MCF 10A (cell line): ENCODE data around the gene ALDH1A1. TPM values are rescaled to one million over a fixed set of nuclear protein-coding genes. Genes with fewer than 3 reads are reported as not detected.

Source experiments
- BruUV-seq: library from RNA; stranded (reverse); fragments of 400-500 nt; replicated peaks from 2 replicates; lab custom pipeline; 2021; lab: Mats Ljungman, UMichigan
- CTCF ChIA-PET: fragments of 300-600 bp; sonication (Branson Sonifier 250); formaldehyde crosslinking; extraction: SDS; loops from one replicate; lab custom pipeline; 2021; ENCODE audit warnings: antibody characterized with exemption, inconsistent platforms; lab: Yijun Ruan, JAX
- POLR2A ChIA-PET: fragments of 300-600, 350-650 bp; sonication (Branson Sonifier 250); formaldehyde crosslinking; extraction: SDS; loops from one replicate; lab custom pipeline; 2020; ENCODE audit warnings: antibody characterized with exemption, inconsistent platforms; lab: Yijun Ruan, JAX
- DNase-seq: peaks from one replicate; pipeline ENCODE4 v3.0.0-alpha.2; 2018; ENCODE audit not compliant: unreplicated experiment
- H3K27ac Mint-ChIP-seq: one replicate; pipeline ENCODE4 v1.8.0; 2022; ENCODE audit warnings: mild to moderate bottlenecking, low read depth, mixed read lengths; ENCODE audit not compliant: unreplicated experiment
- H3K27me3 Mint-ChIP-seq: one replicate; pipeline ENCODE4 v1.8.0; 2022; ENCODE audit warnings: mixed read lengths; ENCODE audit not compliant: insufficient read depth, unreplicated experiment
- H3K36me3 Mint-ChIP-seq: one replicate; pipeline ENCODE4 v1.8.0; 2022; ENCODE audit warnings: mild to moderate bottlenecking, moderate library complexity, mixed read lengths; ENCODE audit not compliant: insufficient read depth, unreplicated experiment
- H3K4me1 Mint-ChIP-seq: one replicate; pipeline ENCODE4 v1.8.0; 2022; ENCODE audit warnings: mixed read lengths; ENCODE audit not compliant: insufficient read depth, unreplicated experiment
- H3K4me3 Mint-ChIP-seq: one replicate; pipeline ENCODE4 v1.8.0; 2022; ENCODE audit warnings: mild to moderate bottlenecking, moderate library complexity, mixed read lengths; ENCODE audit not compliant: unreplicated experiment
- H3K9me3 Mint-ChIP-seq: one replicate; pipeline ENCODE4 v1.8.0; 2022; ENCODE audit warnings: mixed read lengths; ENCODE audit not compliant: unreplicated experiment
- CTCF ChIP-seq: fragments of 200-600 bp; IDR thresholded peaks from one replicate; pipeline ENCODE4 v1.8.0; 2022; ENCODE audit warnings: antibody characterized with exemption, mild to moderate bottlenecking; ENCODE audit not compliant: unreplicated experiment
- intact Hi-C: fragments of 100-400 bp; cut with micrococcal nuclease; formaldehyde crosslinking; loops from 2 replicates; pipeline ENCODE4 v1.14.1; 2022
- total RNA-seq: library from RNA; stranded (reverse); gene quantifications from 2 replicates; pipeline ENCODE4 v1.2.3, GENCODE V29; 2022

Gene ALDH1A1
- total RNA-seq, 1 experiment from 2014 or later: not detected

- intact Hi-C loops: no loop called here
- no peak for TF ChIP-seq CTCF
- Mint-ChIP-seq H3K4me1 (peaks cover 10% of the 10 kb centered on the region), H3K36me3 (no peaks in the 10 kb centered on the region), H3K27me3 (no peaks in the 10 kb centered on the region), H3K9me3 (no peaks in the 10 kb centered on the region), H3K27ac (no peak overlapping the region), H3K4me3 (no peak overlapping the region)
- BruUV-seq: no TSS peak
- POLR2A ChIA-PET: no interaction called here
- DNase-seq: no peak
- CTCF ChIA-PET: interaction anchor here (1.5 to 2.3 kb wide), 2 partner anchors 12 to 139 kb away, joined by 3 to 10 read pairs; no protein-coding TSS in a partner anchor
Observed at GRCh38 chr9:72883875-72884274, 69.0 kb downstream of the ALDH1A1 start.

GRCh38 chr9:72882117-72882775 is 70.6 kb downstream of the ALDH1A1 start:
- DNase-seq: no peak
- H3K4me3 Mint-ChIP-seq: no peak overlapping the region
- H3K27me3 Mint-ChIP-seq: no peaks in the 10 kb centered on the region
- H3K27ac Mint-ChIP-seq: no peak overlapping the region
- no TSS peak for BruUV-seq
- POLR2A ChIA-PET: no interaction called here
- H3K36me3 Mint-ChIP-seq: no peaks in the 10 kb centered on the region
- TF ChIP-seq CTCF: no peak
- peaks cover 10% of the 10 kb centered on the region for H3K4me1 Mint-ChIP-seq
- peaks cover 6% of the 10 kb centered on the region for H3K9me3 Mint-ChIP-seq
- intact Hi-C loops: no loop called here
- CTCF ChIA-PET: interaction anchor here (0.6 to 3.1 kb wide), 4 partner anchors 11 to 1027 kb away, joined by 3 to 11 read pairs (median 6); no protein-coding TSS in a partner anchor

GRCh38 chr9:72880821-72881220 is 72.0 kb downstream of the ALDH1A1 start:
- ChIA-PET CTCF (interaction anchor here (0.6 to 3.1 kb wide), 4 partner anchors 9 to 386 kb away, joined by 3 to 11 read pairs (median 4); no protein-coding TSS in a partner anchor), POLR2A (no interaction called here)
- no peak overlapping the region for H3K4me3 Mint-ChIP-seq
- H3K4me1 Mint-ChIP-seq: peaks cover 10% of the 10 kb centered on the region
- no peak for TF ChIP-seq CTCF
- no peaks in the 10 kb centered on the region for H3K27me3 Mint-ChIP-seq
- DNase-seq: no peak
- intact Hi-C loops: no loop called here
- no peaks in the 10 kb centered on the region for H3K36me3 Mint-ChIP-seq
- H3K27ac Mint-ChIP-seq: no peak overlapping the region
- BruUV-seq: no TSS peak
- peaks cover 6% of the 10 kb centered on the region for H3K9me3 Mint-ChIP-seq

- ChIA-PET CTCF (interaction anchor here (0.5 to 0.8 kb wide), 4 partner anchors 19 to 1274 kb away, joined by 3 to 4 read pairs (median 3); no protein-coding TSS in a partner anchor), POLR2A (no interaction called here)
- no peaks in the 10 kb centered on the region for H3K36me3 Mint-ChIP-seq
- no peak for TF ChIP-seq CTCF
- H3K4me1 Mint-ChIP-seq: no peaks in the 10 kb centered on the region
- H3K27me3 Mint-ChIP-seq: no peaks in the 10 kb centered on the region
- no peak for DNase-seq
- no TSS peak for BruUV-seq
- intact Hi-C loops: no loop called here
- H3K9me3 Mint-ChIP-seq: peaks cover 6% of the 10 kb centered on the region
- no peak overlapping the region for H3K27ac Mint-ChIP-seq
- no peak overlapping the region for H3K4me3 Mint-ChIP-seq
Observed at GRCh38 chr9:72875221-72875620, 77.6 kb downstream of the ALDH1A1 start.
